GM19372 (cell line): ENCODE measurements around the gene LSM3.
"Not testable (repeated sequence)": the region's sequence is repeated elsewhere in the genome, so short reads cannot be mapped to it uniquely, and the experiment has no call there.

Source experiments
- ATAC-seq: cut with Tn5 transposase; IDR thresholded peaks from one replicate; pipeline ENCODE4 v1.9.1; 2021; ENCODE audit warnings: mild to moderate bottlenecking, low read depth, moderate library complexity; ENCODE audit not compliant: unreplicated experiment

Gene LSM3

GRCh38 chr3:14214764-14215163 is 36.1 kb downstream of the LSM3 start:
- no peak for ATAC-seq

GRCh38 chr3:14216257-14217048 is 37.8 kb downstream of the LSM3 start:
- no peak for ATAC-seq

GRCh38 chr3:14218355-14218754 is 39.7 kb downstream of the LSM3 start:
- no peak for ATAC-seq

GRCh38 chr3:14220933-14221332 is 42.3 kb downstream of the LSM3 start:
- ATAC-seq: no peak

GRCh38 chr3:14221902-14222301 is 43.3 kb downstream of the LSM3 start:
- no peak for ATAC-seq

- ATAC-seq: no peak
These were observed 43.8 kb downstream of the LSM3 start for GRCh38 chr3:14222457-14222856.

GRCh38 chr3:14222900-14223594 is 44.4 kb downstream of the LSM3 start:
- no peak for ATAC-seq

- ATAC-seq: no peak
These were observed 45.0 kb downstream of the LSM3 start for GRCh38 chr3:14223595-14223994.

- no peak for ATAC-seq
These were observed 46.3 kb downstream of the LSM3 start for GRCh38 chr3:14224895-14225294.

- ATAC-seq: no peak
These were observed 46.8 kb downstream of the LSM3 start for GRCh38 chr3:14225421-14225820.

- not testable (repeated sequence) for ATAC-seq
These were observed 47.7 kb downstream of the LSM3 start for GRCh38 chr3:14226351-14226750.

- no peak for ATAC-seq
These were observed 49.2 kb downstream of the LSM3 start for GRCh38 chr3:14227856-14228255.

- ATAC-seq: no peak
These were observed 50.3 kb downstream of the LSM3 start for GRCh38 chr3:14228681-14229470.

- not testable (repeated sequence) for ATAC-seq
These were observed 51.1 kb downstream of the LSM3 start for GRCh38 chr3:14229695-14230094.

- ATAC-seq: no peak
These were observed 52.1 kb downstream of the LSM3 start for GRCh38 chr3:14230729-14231128.

- ATAC-seq: no peak
These were observed 52.8 kb downstream of the LSM3 start for GRCh38 chr3:14231145-14231990.

GRCh38 chr3:14231998-14232501 is 53.4 kb downstream of the LSM3 start:
- no peak for ATAC-seq

GRCh38 chr3:14234251-14235002 is 55.8 kb downstream of the LSM3 start:
- ATAC-seq: no peak
